Uterus (tissue), 4 donors: ENCODE results near the gene STAB1. TPM values are rescaled to one million over a fixed set of nuclear protein-coding genes. Genes with fewer than 3 reads are reported as not detected.

Experiments
- DNase-seq, 2 donors: peaks; one replicate each; pipeline ENCODE4 v3.0.0-alpha.2; 2019 to 2020
- H3K27ac ChIP-seq, 2 donors: fragments of 200-600 bp; sonication (generic); 1 replicate in 1 of 2; 2 replicates in 1 of 2; pipeline ENCODE4 v1.5.1; 2016 to 2018
- H3K27me3 ChIP-seq, 2 donors: fragments of 200-600 bp; sonication (generic); one replicate each; pipeline ENCODE4 v1.5.1; 2018 to 2019; ENCODE audit warnings: control low read depth in 1 of 2
- H3K36me3 ChIP-seq, 2 donors: fragments of 200-600 bp; sonication (generic); one replicate each; pipeline ENCODE4 v1.5.1; 2019; ENCODE audit warnings: control low read depth in 1 of 2
- H3K4me1 ChIP-seq, 2 donors: fragments of 200-600 bp; sonication (generic); one replicate each; pipeline ENCODE4 v1.5.1; 2018 to 2019; ENCODE audit warnings: control low read depth in 1 of 2
- H3K4me3 ChIP-seq, 2 donors: fragments of 200-600 bp; sonication (generic); 1 replicate in 1 of 2; 2 replicates in 1 of 2; pipeline ENCODE4 v1.5.1; 2018 to 2019; ENCODE audit warnings: mild to moderate bottlenecking in 1 of 2
- H3K9me3 ChIP-seq, 2 donors: fragments of 200-600 bp; sonication (generic); one replicate each; pipeline ENCODE4 v1.5.1; 2019; ENCODE audit warnings: control low read depth in 1 of 2
- POLR2A ChIP-seq, 2 donors: fragments of 450-650 bp; IDR thresholded peaks; one replicate each; pipeline ENCODE4 v1.6.1; 2016; ENCODE audit warnings: antibody characterized with exemption in 2 of 2, mild to moderate bottlenecking in 1 of 2, moderate library complexity in 1 of 2
- intact Hi-C: fragments of 100-400 bp; cut with DNase I; formaldehyde crosslinking; loops from one replicate; pipeline ENCODE4 v1.15.1; 2023; ENCODE audit warnings: low total_unique reads
- total RNA-seq, 4 donors: library from RNA; depleted of rRNA in 3 of 4; stranded (reverse); fragments of >200 nt in 3 of 4; gene quantifications; one replicate each; pipeline versions ENCODE4 v1.1.0 to v1.2.4, GENCODE V29; 2014 to 2023
- TF ChIP-seq, protein P1 (sequence below), 4 experiments: fragments of 200-600 bp in 2 of 4; fragments of 450-650 bp in 2 of 4; sonication (generic) in 2 of 4; IDR thresholded peaks; one replicate each; pipeline ENCODE4 v1.5.1; 2016 to 2019; ENCODE audit warnings: antibody characterized with exemption in 4 of 4, mild to moderate bottlenecking in 2 of 4, moderate library complexity in 1 of 4
- donor health status: DM: yes; HTN: yes; CAD: no.

Gene STAB1
- total RNA-seq, 4 donors from 2014 or later, result 55.3 to 216 (median 78.2) TPM

DNA sequence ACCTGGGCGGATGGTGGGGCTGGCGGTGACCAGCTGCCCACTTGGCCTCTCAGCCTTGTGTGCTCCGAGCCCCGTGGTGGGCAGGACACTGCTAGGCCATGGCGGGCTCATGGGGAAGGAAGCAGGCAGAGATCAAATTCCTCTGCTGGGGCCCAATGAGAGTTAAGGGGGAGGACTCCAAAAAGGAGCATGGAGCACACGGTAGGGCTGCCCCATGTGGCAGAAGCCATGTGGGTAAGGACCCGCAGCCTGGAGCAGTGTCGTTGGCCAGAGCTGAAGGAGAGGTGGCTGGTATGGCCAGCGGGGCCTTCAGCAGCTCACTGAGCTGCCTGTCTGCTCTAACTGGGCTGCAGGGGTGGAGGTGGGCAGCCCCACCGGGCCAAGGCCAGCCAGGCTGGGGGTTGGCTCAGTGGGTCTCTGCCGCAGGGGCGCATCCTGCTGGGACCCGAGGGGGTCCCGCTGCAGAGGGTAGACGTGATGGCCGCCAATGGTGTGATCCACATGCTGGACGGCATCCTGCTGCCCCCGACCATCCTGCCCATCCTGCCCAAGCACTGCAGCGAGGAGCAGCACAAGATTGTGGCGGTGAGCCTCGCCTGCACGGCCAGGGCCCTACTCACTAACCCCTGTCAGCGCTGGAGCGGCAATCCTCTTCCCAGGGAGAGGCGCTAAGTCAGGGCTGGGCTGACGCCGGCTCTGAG, 11.3 kb downstream of the STAB1 start:
- no peaks in the 10 kb centered on the region for H3K27me3 ChIP-seq
- H3K4me1 ChIP-seq, result no peaks in the 10 kb centered on the region
- TF ChIP-seq, protein P1, sequence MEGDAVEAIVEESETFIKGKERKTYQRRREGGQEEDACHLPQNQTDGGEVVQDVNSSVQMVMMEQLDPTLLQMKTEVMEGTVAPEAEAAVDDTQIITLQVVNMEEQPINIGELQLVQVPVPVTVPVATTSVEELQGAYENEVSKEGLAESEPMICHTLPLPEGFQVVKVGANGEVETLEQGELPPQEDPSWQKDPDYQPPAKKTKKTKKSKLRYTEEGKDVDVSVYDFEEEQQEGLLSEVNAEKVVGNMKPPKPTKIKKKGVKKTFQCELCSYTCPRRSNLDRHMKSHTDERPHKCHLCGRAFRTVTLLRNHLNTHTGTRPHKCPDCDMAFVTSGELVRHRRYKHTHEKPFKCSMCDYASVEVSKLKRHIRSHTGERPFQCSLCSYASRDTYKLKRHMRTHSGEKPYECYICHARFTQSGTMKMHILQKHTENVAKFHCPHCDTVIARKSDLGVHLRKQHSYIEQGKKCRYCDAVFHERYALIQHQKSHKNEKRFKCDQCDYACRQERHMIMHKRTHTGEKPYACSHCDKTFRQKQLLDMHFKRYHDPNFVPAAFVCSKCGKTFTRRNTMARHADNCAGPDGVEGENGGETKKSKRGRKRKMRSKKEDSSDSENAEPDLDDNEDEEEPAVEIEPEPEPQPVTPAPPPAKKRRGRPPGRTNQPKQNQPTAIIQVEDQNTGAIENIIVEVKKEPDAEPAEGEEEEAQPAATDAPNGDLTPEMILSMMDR (IDR thresholded peaks at IDR 0.05), result no peak
- no peak for TF ChIP-seq POLR2A (IDR thresholded peaks at IDR 0.05)
- no peak overlapping the region for H3K4me3 ChIP-seq
- no peak for DNase-seq
- no peaks in the 10 kb centered on the region for H3K36me3 ChIP-seq
- H3K27ac ChIP-seq, result no peak overlapping the region
- intact Hi-C loops, result no loop called here
- H3K9me3 ChIP-seq, result no peaks in the 10 kb centered on the region

DNA sequence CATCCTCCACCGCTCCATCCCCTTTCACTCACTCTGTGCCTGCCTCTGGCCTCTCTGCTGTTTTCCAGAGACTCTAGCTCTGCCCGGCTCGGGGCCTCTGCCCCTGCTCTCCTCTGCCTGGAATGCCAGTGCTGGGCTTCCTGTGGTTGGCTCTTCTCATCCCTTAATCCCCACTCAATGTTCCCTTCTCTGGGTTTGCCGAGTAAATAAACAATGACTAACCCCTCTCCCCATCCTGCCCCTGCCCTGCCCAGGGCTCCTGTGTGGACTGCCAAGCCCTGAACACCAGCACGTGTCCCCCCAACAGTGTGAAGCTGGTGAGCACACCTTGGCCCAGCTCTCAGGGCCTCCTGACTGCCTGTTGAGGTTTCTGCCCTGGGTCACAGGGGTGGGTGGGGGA, 12.2 kb downstream of the STAB1 start:
- Histone ChIP-seq H3K4me1 (no peaks in the 10 kb centered on the region), H3K36me3 (no peaks in the 10 kb centered on the region), H3K27me3 (no peaks in the 10 kb centered on the region), H3K9me3 (no peaks in the 10 kb centered on the region), H3K27ac (no peak overlapping the region), H3K4me3 (no peak overlapping the region)
- no peak for DNase-seq
- TF ChIP-seq, protein P1 (IDR thresholded peaks at IDR 0.05), result no peak
- no peak for TF ChIP-seq POLR2A (IDR thresholded peaks at IDR 0.05)
- intact Hi-C loops, result no loop called here

DNA sequence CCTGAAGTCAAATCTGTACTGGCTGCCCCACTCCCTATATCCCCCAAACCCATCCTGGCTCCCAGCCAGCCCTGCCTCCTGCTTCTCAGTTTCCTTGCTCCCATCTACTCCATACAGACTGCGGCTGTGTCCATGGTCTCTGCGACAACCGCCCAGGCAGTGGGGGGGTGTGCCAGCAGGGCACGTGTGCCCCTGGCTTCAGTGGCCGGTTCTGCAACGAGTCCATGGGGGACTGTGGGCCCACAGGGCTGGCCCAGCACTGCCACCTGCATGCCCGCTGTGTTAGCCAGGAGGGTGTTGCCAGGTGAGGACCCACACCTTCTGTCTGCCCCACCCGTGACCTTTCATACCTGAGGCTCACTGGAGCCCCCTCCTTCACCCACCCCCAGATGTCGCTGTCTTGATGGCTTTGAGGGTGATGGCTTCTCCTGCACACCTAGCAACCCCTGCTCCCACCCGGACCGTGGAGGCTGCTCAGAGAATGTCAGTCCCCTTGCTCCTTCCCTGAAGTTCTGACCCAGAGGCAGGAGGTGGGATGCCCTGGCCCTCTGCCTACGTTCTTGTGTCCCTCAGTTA, 14.7 kb downstream of the STAB1 start:
- TF ChIP-seq POLR2A (IDR thresholded peaks at IDR 0.05), result no peak
- TF ChIP-seq, protein P1 (IDR thresholded peaks at IDR 0.05), result no peak
- H3K9me3 ChIP-seq, result no peaks in the 10 kb centered on the region
- no peak overlapping the region for H3K27ac ChIP-seq
- no peak for DNase-seq
- H3K4me1 ChIP-seq, result no peaks in the 10 kb centered on the region
- no peak overlapping the region for H3K4me3 ChIP-seq
- no peaks in the 10 kb centered on the region for H3K36me3 ChIP-seq
- no peaks in the 10 kb centered on the region for H3K27me3 ChIP-seq
- intact Hi-C loops, result no loop called here

DNA sequence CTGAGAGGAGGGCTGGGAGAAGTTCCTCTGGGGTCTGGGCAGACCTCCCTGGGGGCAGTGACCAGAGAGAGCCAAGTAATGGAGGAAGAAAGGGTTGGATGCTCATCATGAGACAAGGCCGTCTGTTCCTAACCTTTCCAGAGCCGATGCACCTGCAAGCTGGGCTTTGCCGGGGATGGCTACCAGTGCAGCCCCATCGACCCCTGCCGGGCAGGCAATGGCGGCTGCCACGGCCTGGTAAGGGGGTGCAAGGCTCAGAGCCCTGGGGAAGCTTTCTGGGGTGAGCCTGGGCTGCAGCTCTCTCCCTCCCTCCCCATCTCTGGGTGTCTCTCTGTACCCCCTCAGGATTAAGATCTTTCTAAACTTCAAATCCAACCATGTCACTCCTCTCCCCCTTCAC, 16.4 kb downstream of the STAB1 start:
- H3K4me3 ChIP-seq, result no peak overlapping the region
- TF ChIP-seq, protein P1 (IDR thresholded peaks at IDR 0.05), result no peak
- no peak for TF ChIP-seq POLR2A (IDR thresholded peaks at IDR 0.05)
- no peaks in the 10 kb centered on the region for H3K4me1 ChIP-seq
- no peak overlapping the region for H3K27ac ChIP-seq
- intact Hi-C loops, result no loop called here
- no peaks in the 10 kb centered on the region for H3K9me3 ChIP-seq
- H3K36me3 ChIP-seq, result no peaks in the 10 kb centered on the region
- H3K27me3 ChIP-seq, result no peaks in the 10 kb centered on the region
- DNase-seq, result no peak

DNA sequence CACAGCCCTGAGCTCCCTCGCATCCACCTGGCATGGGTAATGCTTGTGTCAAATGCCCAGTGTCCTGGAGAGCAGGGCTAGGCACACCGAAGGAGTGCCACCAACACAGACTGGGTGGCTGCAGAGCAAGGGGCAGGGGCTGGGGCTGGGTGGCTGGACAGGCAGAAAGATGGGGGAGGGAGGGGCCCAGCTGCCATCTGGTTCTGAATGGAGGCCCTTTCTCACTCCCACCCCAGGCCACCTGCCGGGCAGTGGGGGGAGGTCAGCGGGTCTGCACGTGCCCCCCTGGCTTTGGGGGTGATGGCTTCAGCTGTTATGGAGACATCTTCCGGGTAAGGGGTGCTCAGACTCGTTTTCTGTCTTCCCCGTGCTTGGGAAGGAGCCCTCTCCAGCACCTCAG, 17.0 kb downstream of the STAB1 start:
- intact Hi-C loops, result no loop called here
- Histone ChIP-seq H3K4me1 (no peaks in the 10 kb centered on the region), H3K9me3 (no peaks in the 10 kb centered on the region), H3K36me3 (no peaks in the 10 kb centered on the region), H3K27me3 (no peaks in the 10 kb centered on the region), H3K4me3 (no peak overlapping the region), H3K27ac (no peak overlapping the region)
- DNase-seq, result no peak
- TF ChIP-seq, protein P1 (IDR thresholded peaks at IDR 0.05), result no peak
- TF ChIP-seq POLR2A (IDR thresholded peaks at IDR 0.05), result no peak
